AG04449 (cell line): Measurements from ENCODE around the gene MEGF11.

Source experiments
- CTCF ChIA-PET: fragments of 350-600 bp; formaldehyde crosslinking; extraction: SDS; loops from one replicate; lab custom pipeline; 2021; ENCODE audit warnings: antibody characterized with exemption; lab: Yijun Ruan, JAX
- POLR2A ChIA-PET: fragments of 400-600, 350-600 bp; formaldehyde crosslinking; extraction: SDS; loops from one replicate; lab custom pipeline; 2020; ENCODE audit warnings: antibody characterized with exemption, inconsistent platforms; lab: Yijun Ruan, JAX
- DNase-seq: peaks from one replicate; pipeline ENCODE4 v3.0.0-alpha.2; 2010; ENCODE audit warnings: low read depth, low spot score
- H3K4me3 ChIP-seq: 2 replicates; pipeline ENCODE4 v1.5.1; 2011; ENCODE audit warnings: low read depth, mild to moderate bottlenecking, control low read depth, low read length
- CTCF ChIP-seq: IDR thresholded peaks from one replicate; pipeline ENCODE4 v1.5.1; 2011; ENCODE audit warnings: mild to moderate bottlenecking, moderate library complexity, low read length, control low read depth, inconsistent platforms; ENCODE audit not compliant: insufficient read depth; ENCODE audit errors: missing control alignments

Gene MEGF11

GRCh38 chr15:66114863-66115425 lies 138.6 kb downstream of the MEGF11 start:
- no peak overlapping the region for H3K4me3 ChIP-seq
- no peak for DNase-seq
- POLR2A ChIA-PET, result no interaction called here
- TF ChIP-seq CTCF, result no peak
- CTCF ChIA-PET, result interaction anchor here (0.5 kb wide), 1 partner anchor 290 kb away, joined by 3 read pairs; no protein-coding TSS in a partner anchor

- no peak overlapping the region for H3K4me3 ChIP-seq
- DNase-seq, result no peak
- TF ChIP-seq CTCF, result no peak
- POLR2A ChIA-PET, result no interaction called here
- CTCF ChIA-PET, result no interaction called here
These were observed 141.2 kb downstream of the MEGF11 start for GRCh38 chr15:66112388-66112787.

- ChIA-PET CTCF (no interaction called here), POLR2A (no interaction called here)
- H3K4me3 ChIP-seq, result no peak overlapping the region
- no peak for DNase-seq
- TF ChIP-seq CTCF, result no peak
These were observed 142.2 kb downstream of the MEGF11 start for GRCh38 chr15:66111363-66111762.

- ChIA-PET POLR2A (no interaction called here), CTCF (no interaction called here)
- no peak overlapping the region for H3K4me3 ChIP-seq
- DNase-seq, result no peak
- TF ChIP-seq CTCF, result no peak
These were observed 142.7 kb downstream of the MEGF11 start for GRCh38 chr15:66110864-66111263.

GRCh38 chr15:66109826-66110225 lies 143.7 kb downstream of the MEGF11 start:
- POLR2A ChIA-PET, result no interaction called here
- DNase-seq, result no peak
- no peak overlapping the region for H3K4me3 ChIP-seq
- CTCF ChIA-PET, result no interaction called here
- TF ChIP-seq CTCF, result no peak

- no peak for DNase-seq
- POLR2A ChIA-PET, result no interaction called here
- H3K4me3 ChIP-seq, result no peak overlapping the region
- no peak for TF ChIP-seq CTCF
- CTCF ChIA-PET, result no interaction called here
These were observed 144.9 kb downstream of the MEGF11 start for GRCh38 chr15:66108483-66109265.
